CD14-positive monocyte (primary cell): ENCODE results near the gene TRAPPC14. TPM values are rescaled to one million over a fixed set of nuclear protein-coding genes. Genes with fewer than 3 reads are reported as not detected.

Experiments
- DNase-seq, 3 donors: peaks; one replicate each; pipeline ENCODE4 v3.0.0-alpha.2; 2011 to 2022
- H2AFZ ChIP-seq: 2 replicates; pipeline ENCODE4 v1.6.0; 2012; ENCODE audit warnings: mild to moderate bottlenecking, low read depth, low read length, inconsistent platforms; ENCODE audit not compliant: insufficient read depth, poor library complexity, severe bottlenecking
- H3K27ac ChIP-seq, 2 donors: 1 replicate in 1 of 2; 2 replicates in 1 of 2; pipeline ENCODE4 v1.5.1; 2012 to 2013; ENCODE audit warnings: low read length in 2 of 2, control low read depth in 1 of 2, inconsistent platforms in 1 of 2, low read depth in 1 of 2, mild to moderate bottlenecking in 1 of 2
- H3K27me3 ChIP-seq, 2 donors: one replicate each; pipeline versions ENCODE4 v1.6.0 to v1.6.1; 2011 to 2013; ENCODE audit warnings: low read length in 2 of 2; ENCODE audit not compliant: control insufficient read depth in 2 of 2, insufficient read depth in 2 of 2
- H3K36me3 ChIP-seq, 2 donors: replicated peaks in 1 of 2; 1 replicate in 1 of 2; 2 replicates in 1 of 2; pipeline versions ENCODE4 v1.5.1 to v1.6.1; 2012 to 2013; ENCODE audit warnings: low read length in 2 of 2, control low read depth in 1 of 2, inconsistent platforms in 1 of 2, mild to moderate bottlenecking in 1 of 2; ENCODE audit not compliant: insufficient read depth in 2 of 2, control insufficient read depth in 1 of 2
- H3K4me1 ChIP-seq, 2 donors: 1 replicate in 1 of 2; 2 replicates in 1 of 2; pipeline versions ENCODE4 v1.5.1 to v1.6.1; 2012 to 2013; ENCODE audit warnings: low read length in 2 of 2, control low read depth in 1 of 2, inconsistent platforms in 1 of 2, mild to moderate bottlenecking in 1 of 2, moderate library complexity in 1 of 2; ENCODE audit not compliant: insufficient read depth in 2 of 2, control insufficient read depth in 1 of 2
- H3K4me2 ChIP-seq: replicated peaks from 2 replicates; pipeline ENCODE3; 2012; ENCODE audit warnings: low read length, moderate library complexity, mild to moderate bottlenecking; ENCODE audit not compliant: poor library complexity, severe bottlenecking; ENCODE audit errors: extremely low read depth
- H3K4me3 ChIP-seq, 3 experiments: fragments of 200-600 bp in 1 of 3; sonication (generic) in 1 of 3; replicated peaks in 1 of 3; 1 replicate in 2 of 3; 2 replicates in 1 of 3; pipeline ENCODE4 v1.5.1; 2011 to 2013; ENCODE audit warnings: low read length in 3 of 3, mild to moderate bottlenecking in 3 of 3, control low read depth in 2 of 3, low read depth in 2 of 3, inconsistent platforms in 1 of 3, moderate library complexity in 1 of 3
- H3K79me2 ChIP-seq: 2 replicates; pipeline ENCODE4 v1.6.0; 2012; ENCODE audit warnings: mild to moderate bottlenecking, control low read depth, inconsistent platforms, low read length, moderate library complexity; ENCODE audit not compliant: insufficient read depth
- H3K9ac ChIP-seq: 2 replicates; pipeline ENCODE4 v1.6.0; 2017; ENCODE audit warnings: low read length, mild to moderate bottlenecking; ENCODE audit not compliant: insufficient read depth, poor library complexity, severe bottlenecking
- H3K9me3 ChIP-seq, 2 donors: replicated peaks in 1 of 2; 1 replicate in 1 of 2; 2 replicates in 1 of 2; pipeline versions ENCODE4 v1.5.1 to v1.6.1; 2012 to 2013; ENCODE audit warnings: low read length in 2 of 2, control low read depth in 1 of 2; ENCODE audit not compliant: control insufficient read depth in 1 of 2, insufficient read depth in 1 of 2
- H4K20me1 ChIP-seq: 2 replicates; pipeline ENCODE4 v1.6.0; 2012; ENCODE audit warnings: mild to moderate bottlenecking, low read length, control low read depth, moderate library complexity; ENCODE audit not compliant: insufficient read depth
- H3K27ac Mint-ChIP-seq, 7 donors: one replicate each; pipeline ENCODE4 v1.8.0; 2020; ENCODE audit warnings: mild to moderate bottlenecking in 7 of 7, mixed read lengths in 7 of 7, moderate library complexity in 6 of 7, inconsistent platforms in 2 of 7
- H3K27me3 Mint-ChIP-seq, 3 donors: one replicate each; pipeline ENCODE4 v1.8.0; 2021 to 2022; ENCODE audit warnings: low read depth in 3 of 3, mild to moderate bottlenecking in 3 of 3, mixed read lengths in 3 of 3, moderate library complexity in 3 of 3, inconsistent platforms in 1 of 3
- H3K36me3 Mint-ChIP-seq, 2 donors: one replicate each; pipeline ENCODE4 v1.8.0; 2020; ENCODE audit warnings: mixed read lengths in 2 of 2, inconsistent platforms in 1 of 2, mild to moderate bottlenecking in 1 of 2
- H3K4me1 Mint-ChIP-seq: one replicate; pipeline ENCODE4 v1.8.0; 2020; ENCODE audit warnings: mild to moderate bottlenecking, mixed read lengths
- H3K4me3 Mint-ChIP-seq, 2 donors: one replicate each; pipeline ENCODE4 v1.8.0; 2020; ENCODE audit warnings: mild to moderate bottlenecking in 2 of 2, mixed read lengths in 2 of 2, moderate library complexity in 1 of 2
- H3K9me3 Mint-ChIP-seq, 7 donors: one replicate each; pipeline ENCODE4 v1.8.0; 2020 to 2022; ENCODE audit warnings: mixed read lengths in 7 of 7, mild to moderate bottlenecking in 6 of 7, moderate library complexity in 6 of 7, inconsistent platforms in 2 of 7
- WGBS: methylation state at CpG from one replicate; pipeline ENCODE4 v1.1.5; 2013; ENCODE audit warnings: missing lambda C conversion rate; ENCODE audit not compliant: insufficient coverage; 5-methylcytosine and 5-hydroxymethylcytosine counted together
- intact Hi-C, 2 donors: fragments of 100-400 bp; cut with micrococcal nuclease; formaldehyde crosslinking; loops; one replicate each; pipeline versions ENCODE4 v1.15.0 to v1.15.1; 2023
- polyA plus RNA-seq, 3 donors: library from polyadenylated mRNA; depleted of rRNA in 1 of 3; unstranded in 2 of 3; stranded (reverse) in 1 of 3; fragments of 300-500 nt in 2 of 3; fragments of >200 nt in 1 of 3; fragmentation: Illumina TruSeq in 2 of 3; gene quantifications; 1 replicate in 2 of 3; 2 replicates in 1 of 3; pipeline ENCODE4 v1.2.3, GENCODE V29; 2012 to 2021
- TF ChIP-seq, protein P1 (sequence below): fragments of 200-600 bp; IDR thresholded peaks from one replicate; pipeline ENCODE4 v1.8.0; 2022; ENCODE audit warnings: antibody characterized with exemption, mild to moderate bottlenecking

TRAPPC14 gene
- polyA plus RNA-seq, 3 donors: 1.0 to 38.4 (median 1.6) TPM

- H3K27ac ChIP-seq: no peak overlapping the region
- intact Hi-C loops: no loop called here
- H3K79me2 ChIP-seq: peaks cover 15% of the 10 kb centered on the region
- peaks cover 46 to 71% of the 10 kb centered on the region in 2 donors for H3K36me3 ChIP-seq
- H3K4me3 ChIP-seq: no peak overlapping the region
- Mint-ChIP-seq H3K27me3 (peaks cover 0 to 3% (median 2%) of the 10 kb centered on the region in 3 donors), H3K4me3 (no peak overlapping the region), H3K4me1 (peaks cover 12% of the 10 kb centered on the region), H3K36me3 (peaks cover 44 to 74% of the 10 kb centered on the region in 2 donors), H3K27ac (no peak overlapping the region), H3K9me3 (no peaks in the 10 kb centered on the region)
- H3K9ac ChIP-seq: no peak overlapping the region
- H4K20me1 ChIP-seq: no peaks in the 10 kb centered on the region
- no peak for DNase-seq
- H3K27me3 ChIP-seq: no peaks in the 10 kb centered on the region
- H3K4me2 ChIP-seq: no peak overlapping the region
- H3K4me1 ChIP-seq: peaks cover 13 to 17% of the 10 kb centered on the region in 2 donors
- TF ChIP-seq, protein P1, sequence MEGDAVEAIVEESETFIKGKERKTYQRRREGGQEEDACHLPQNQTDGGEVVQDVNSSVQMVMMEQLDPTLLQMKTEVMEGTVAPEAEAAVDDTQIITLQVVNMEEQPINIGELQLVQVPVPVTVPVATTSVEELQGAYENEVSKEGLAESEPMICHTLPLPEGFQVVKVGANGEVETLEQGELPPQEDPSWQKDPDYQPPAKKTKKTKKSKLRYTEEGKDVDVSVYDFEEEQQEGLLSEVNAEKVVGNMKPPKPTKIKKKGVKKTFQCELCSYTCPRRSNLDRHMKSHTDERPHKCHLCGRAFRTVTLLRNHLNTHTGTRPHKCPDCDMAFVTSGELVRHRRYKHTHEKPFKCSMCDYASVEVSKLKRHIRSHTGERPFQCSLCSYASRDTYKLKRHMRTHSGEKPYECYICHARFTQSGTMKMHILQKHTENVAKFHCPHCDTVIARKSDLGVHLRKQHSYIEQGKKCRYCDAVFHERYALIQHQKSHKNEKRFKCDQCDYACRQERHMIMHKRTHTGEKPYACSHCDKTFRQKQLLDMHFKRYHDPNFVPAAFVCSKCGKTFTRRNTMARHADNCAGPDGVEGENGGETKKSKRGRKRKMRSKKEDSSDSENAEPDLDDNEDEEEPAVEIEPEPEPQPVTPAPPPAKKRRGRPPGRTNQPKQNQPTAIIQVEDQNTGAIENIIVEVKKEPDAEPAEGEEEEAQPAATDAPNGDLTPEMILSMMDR: no peak
- no peak overlapping the region for H2AFZ ChIP-seq
- 93% methylated on average over 2 of the region's 4 CpGs for WGBS
- H3K9me3 ChIP-seq: no peaks in the 10 kb centered on the region
These were observed 53.0 kb downstream of the TRAPPC14 start for GRCh38 chr7:100105534-100105933.

Other genes starting within 250 kb of the TRAPPC14 start
- 10 to 100 TPM; 10.8 to 17.9 (median 12.5) TPM for gene TRIM4, start 239.2 kb downstream of the TRAPPC14 start, polyA plus RNA-seq
- not detected for gene GJC3, start 229.1 kb downstream of the TRAPPC14 start, polyA plus RNA-seq
- gene AZGP1, start 182.7 kb downstream of the TRAPPC14 start, polyA plus RNA-seq: not detected
- 10 to 100 TPM; 10.4 to 24.3 (median 10.7) TPM for gene ZKSCAN1, start 143.1 kb downstream of the TRAPPC14 start, polyA plus RNA-seq
- gene ZSCAN21, start 108.9 kb downstream of the TRAPPC14 start, polyA plus RNA-seq: 1 to 10 TPM; 1.5 to 4.6 (median 4.4) TPM
- gene ZNF3, start 77.0 kb downstream of the TRAPPC14 start, polyA plus RNA-seq: 10 to 100 TPM in 1 of 3 donors, 1 to 10 TPM in 2; 7.1 to 13.4 (median 8.9) TPM
- 100 to 1,000 TPM in 2 of 3 donors, 10 to 100 TPM in 1; 77.1 to 119 (median 109) TPM for gene COPS6, start 69.8 kb downstream of the TRAPPC14 start, polyA plus RNA-seq
- gene MCM7, start 57.3 kb downstream of the TRAPPC14 start, polyA plus RNA-seq: 10 to 100 TPM in 1 of 3 donors, 1 to 10 TPM in 2; 6.9 to 61.1 (median 8.8) TPM
- gene AP4M1, start 57.1 kb downstream of the TRAPPC14 start, polyA plus RNA-seq: 10 to 100 TPM; 10.5 to 13.1 (median 12.6) TPM
- 10 to 100 TPM in 2 of 3 donors, 1 to 10 TPM in 1; 9.6 to 28.9 (median 11.0) TPM for gene TAF6, start 39.4 kb downstream of the TRAPPC14 start, polyA plus RNA-seq
- 1 to 10 TPM; 6.2 to 6.8 (median 6.2) TPM for gene CNPY4, start 39.1 kb downstream of the TRAPPC14 start, polyA plus RNA-seq
- gene MBLAC1, start 31.8 kb downstream of the TRAPPC14 start, polyA plus RNA-seq: under 1 TPM; 0.57 to 0.81 (median 0.59) TPM
- gene LAMTOR4, start 9.8 kb downstream of the TRAPPC14 start, polyA plus RNA-seq: 100 to 1,000 TPM; 533 to 754 (median 621) TPM
- gene GAL3ST4, start 9.9 kb upstream of the TRAPPC14 start, polyA plus RNA-seq: under 1 TPM in 1 of 3 donors, not detected in 2; 0.31 TPM
- under 1 TPM in 1 of 3 donors, not detected in 2; 0.91 TPM for gene GPC2, start 18.7 kb upstream of the TRAPPC14 start, polyA plus RNA-seq
- under 1 TPM in 2 of 3 donors, not detected in 1; 0.39 TPM for gene STAG3, start 19.2 kb upstream of the TRAPPC14 start, polyA plus RNA-seq
- under 1 TPM in 2 of 3 donors, not detected in 1; 0.27 to 0.38 TPM for gene PVRIG, start 61.2 kb upstream of the TRAPPC14 start, polyA plus RNA-seq
- gene SPDYE3, start 149.0 kb upstream of the TRAPPC14 start, polyA plus RNA-seq: 1 to 10 TPM in 1 of 3 donors, under 1 TPM in 1, not detected in 1; 0.58 to 1.2 TPM
- 10 to 100 TPM in 1 of 3 donors, 1 to 10 TPM in 2; 1.7 to 62.6 (median 2.2) TPM for gene PILRB, start 199.4 kb upstream of the TRAPPC14 start, polyA plus RNA-seq
- gene PILRA, start 214.8 kb upstream of the TRAPPC14 start, polyA plus RNA-seq: 100 to 1,000 TPM; 316 to 491 (median 364) TPM